Kidney (tissue), 14 donors: Measurements from ENCODE around the gene SYNGAP1. TPM values are rescaled to one million over a fixed set of nuclear protein-coding genes. Genes with fewer than 3 reads are reported as not detected.
"Not testable (repeated sequence)": the region's sequence is repeated elsewhere in the genome, so short reads cannot be mapped to it uniquely, and the experiment has no call there.

Experiments
- DNase-seq, 5 donors: peaks; one replicate each; pipeline ENCODE4 v3.0.0-alpha.2; 2013 to 2020
- FAIRE-seq: peaks from 2 replicates; lab custom pipeline; 2012; peaks lifted over from hg19 to GRCh38; lab: Jason Lieb, UNC
- H3K27ac ChIP-seq, 2 donors: one replicate each; pipeline ENCODE4 v1.7.0; 2013; ENCODE audit warnings: low read depth in 2 of 2, low read length in 2 of 2, inconsistent platforms in 1 of 2
- H3K27me3 ChIP-seq: one replicate; pipeline ENCODE4 v1.7.1; 2013; ENCODE audit warnings: low read length, inconsistent platforms; ENCODE audit not compliant: control insufficient read depth, insufficient read depth
- H3K36me3 ChIP-seq, 3 donors: one replicate each; pipeline versions ENCODE4 v1.7.0 to v1.7.1; 2013; ENCODE audit warnings: low read length in 3 of 3, control low read depth in 1 of 3, inconsistent platforms in 1 of 3; ENCODE audit not compliant: insufficient read depth in 3 of 3, control insufficient read depth in 2 of 3
- H3K4me1 ChIP-seq, 3 donors: one replicate each; pipeline versions ENCODE4 v1.7.0 to v1.7.1; 2013; ENCODE audit warnings: low read length in 3 of 3, inconsistent platforms in 1 of 3, low read depth in 1 of 3; ENCODE audit not compliant: control insufficient read depth in 2 of 3, insufficient read depth in 2 of 3
- H3K4me3 ChIP-seq, 3 donors: one replicate each; pipeline versions ENCODE4 v1.7.0 to v1.8.1; 2013; ENCODE audit warnings: low read length in 3 of 3, control low read depth in 1 of 3, inconsistent platforms in 1 of 3
- H3K9ac ChIP-seq, 3 donors: one replicate each; pipeline versions ENCODE4 v1.7.0 to v1.7.1; 2013; ENCODE audit warnings: low read length in 3 of 3, control low read depth in 1 of 3, inconsistent platforms in 1 of 3
- H3K9me3 ChIP-seq, 3 donors: one replicate each; pipeline versions ENCODE4 v1.7.0 to v1.7.1; 2013; ENCODE audit warnings: low read length in 3 of 3, control low read depth in 1 of 3, inconsistent platforms in 1 of 3; ENCODE audit not compliant: control insufficient read depth in 2 of 3, insufficient read depth in 1 of 3
- CTCF ChIP-seq: IDR thresholded peaks from 3 replicates; pipeline ENCODE4 v1.5.1; 2012; ENCODE audit warnings: mild to moderate bottlenecking, moderate library complexity, borderline replicate concordance; ENCODE audit not compliant: insufficient read depth; ENCODE audit errors: extremely low read depth
- intact Hi-C: fragments of 100-400 bp; cut with DNase I; formaldehyde crosslinking; loops from one replicate; pipeline ENCODE4 v1.11.1; 2022
- polyA plus RNA-seq: library from polyadenylated mRNA; stranded (reverse); fragments of 350-450 nt; fragmentation: Illumina TruSeq; extraction: RNeasy Lipid Tissue Mini Kit (QIAGEN cat#74804); gene quantifications from one replicate; pipeline ENCODE4 v1.2.3, GENCODE V29; 2014; ENCODE audit warnings: low read depth, low replicate concordance; ENCODE audit not compliant: insufficient read depth
- total RNA-seq: library from RNA; stranded (reverse); fragmentation: NEBNext Ultra II Directional; extraction: Animal tissue kit (Norgen Biotek cat#: 25700); gene quantifications from one replicate; pipeline ENCODE4 v1.2.1, GENCODE V29; 2021
- donor health status: control.
- donor health status: control.
- donor health status: control.
- donor health status: control.
- donor health status: control.
- donor health status: DM: yes; HTN: yes; CAD: no.
- donor health status: Normal renal cell carcinoma (clear cell type).

SYNGAP1 gene
- total and polyA plus RNA-seq, 2 donors from 2014 or later: 2.7 to 17.8 TPM

DNA sequence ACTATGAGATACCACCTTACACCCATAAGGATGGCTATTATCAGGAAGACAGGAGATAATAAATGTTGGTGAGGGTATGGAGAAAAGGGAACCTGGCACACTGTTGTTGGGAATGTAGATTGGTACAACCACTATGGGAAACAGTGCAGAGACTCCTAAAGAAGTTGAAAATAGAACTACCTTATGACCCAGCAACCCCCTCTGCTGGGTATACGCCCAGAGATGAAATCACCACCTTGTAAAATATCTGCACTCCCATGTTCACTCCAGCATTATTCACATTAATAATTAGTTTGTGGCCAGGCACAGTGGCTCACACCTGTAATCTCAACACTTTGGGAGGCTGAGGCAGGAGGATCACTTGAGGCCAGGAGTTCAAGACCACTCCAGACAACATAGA is 61.3 kb downstream of the SYNGAP1 start:
- FAIRE-seq (no peak), DNase-seq (no peak)
- no peak overlapping the region for H3K9ac ChIP-seq
- H3K27ac ChIP-seq: no peak overlapping the region
- TF ChIP-seq CTCF: no peak
- no peaks in the 10 kb centered on the region for H3K36me3 ChIP-seq
- H3K27me3 ChIP-seq: no peaks in the 10 kb centered on the region
- H3K4me3 ChIP-seq: no peak overlapping the region
- no peaks in the 10 kb centered on the region for H3K4me1 ChIP-seq
- intact Hi-C loops: no loop called here
- H3K9me3 ChIP-seq: no peaks in the 10 kb centered on the region

DNA sequence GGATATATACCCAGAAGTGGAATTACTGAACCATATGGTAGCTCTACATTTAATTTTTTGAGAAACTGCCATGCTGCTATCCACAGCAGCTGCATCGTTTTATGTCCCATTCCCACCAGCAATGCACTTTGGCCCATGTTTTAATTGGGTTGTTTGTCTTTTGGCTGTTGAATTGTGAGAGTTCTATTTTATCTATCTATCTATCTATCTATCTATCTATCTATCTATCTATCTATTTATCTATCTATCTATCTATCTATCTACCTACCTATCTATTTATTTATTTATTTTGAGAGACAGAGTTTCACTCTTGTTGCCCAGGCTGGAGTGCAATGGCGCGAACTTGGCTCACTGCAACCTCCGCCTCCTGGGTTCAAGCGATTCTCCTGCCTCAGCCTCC is 62.8 kb downstream of the SYNGAP1 start:
- H3K4me3 ChIP-seq, H3K9ac ChIP-seq, H3K36me3 ChIP-seq, intact Hi-C loops, H3K27ac ChIP-seq, FAIRE-seq, DNase-seq, H3K9me3 ChIP-seq, H3K27me3 ChIP-seq, H3K4me1 ChIP-seq: not testable (repeated sequence)

DNA sequence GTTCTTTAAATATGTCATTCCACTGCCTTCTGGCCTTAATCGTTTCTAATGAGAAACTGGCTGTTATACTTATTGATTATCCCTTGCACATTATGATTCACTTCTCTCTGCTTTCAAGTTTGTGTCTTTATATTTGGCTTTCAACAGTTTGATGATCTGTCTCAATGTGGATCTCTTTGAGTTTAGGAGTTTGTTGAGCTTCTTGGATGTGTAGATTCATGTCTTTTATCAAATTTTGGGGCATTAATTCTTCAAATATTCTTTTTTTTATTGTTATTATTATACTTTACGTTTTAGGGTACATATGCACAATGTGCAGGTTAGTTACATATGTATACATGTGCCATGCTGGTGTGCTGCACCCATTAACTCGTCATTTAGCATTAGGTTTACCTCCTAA is 63.8 kb downstream of the SYNGAP1 start:
- intact Hi-C loops: no loop called here
- Histone ChIP-seq H3K27me3 (no peaks in the 10 kb centered on the region), H3K27ac (no peak overlapping the region), H3K4me1 (no peaks in the 10 kb centered on the region), H3K4me3 (no peak overlapping the region), H3K36me3 (no peaks in the 10 kb centered on the region), H3K9ac (no peak overlapping the region), H3K9me3 (no peaks in the 10 kb centered on the region)
- no peak for FAIRE-seq
- TF ChIP-seq CTCF: no peak
- DNase-seq: no peak

GRCh38 chr6:33484673-33485262 is 64.9 kb downstream of the SYNGAP1 start:
- H3K27me3 ChIP-seq, DNase-seq, H3K27ac ChIP-seq, FAIRE-seq, H3K4me1 ChIP-seq, H3K4me3 ChIP-seq, H3K9ac ChIP-seq, H3K36me3 ChIP-seq, intact Hi-C loops, H3K9me3 ChIP-seq: not testable (repeated sequence)

GRCh38 chr6:33485680-33486079 is 65.8 kb downstream of the SYNGAP1 start:
- H3K36me3 ChIP-seq, intact Hi-C loops, H3K9me3 ChIP-seq, H3K27me3 ChIP-seq, H3K4me3 ChIP-seq, FAIRE-seq, DNase-seq, H3K27ac ChIP-seq, H3K4me1 ChIP-seq, H3K9ac ChIP-seq: not testable (repeated sequence)
